K562 (cell line): ENCODE data around the gene SUMF2. TPM values are rescaled to one million over a fixed set of nuclear protein-coding genes. Genes with fewer than 3 reads are reported as not detected.

Experiments used
- CBFB ChIP-seq: sonication (generic); formaldehyde crosslinking; IDR thresholded peaks from 2 replicates; pipeline ENCODE4 v1.4.0; 2020; ENCODE audit warnings: mild to moderate bottlenecking, missing genetic modification reagents
- CCAR2 ChIP-seq: fragments of 200-400 bp; formaldehyde crosslinking; IDR thresholded peaks from 2 replicates; pipeline ENCODE4 v1.6.1; 2017; ENCODE audit warnings: mild to moderate bottlenecking, low read depth, low read length
- ESRRB ChIP-seq: fragments of 250-450 bp; sonication (Bioruptor Pico); IDR thresholded peaks from 2 replicates; pipeline ENCODE4 v1.5.0; 2020; ENCODE audit warnings: mild to moderate bottlenecking, moderate library complexity, borderline replicate concordance
- FUS ChIP-seq: fragments of 200-400 bp; formaldehyde crosslinking; optimal IDR thresholded peaks from 2 replicates; pipeline ENCODE3; 2017; ENCODE audit warnings: low read depth, low read length
- HMG20A ChIP-seq: fragments of 450-650 bp; formaldehyde crosslinking; conservative IDR thresholded peaks from 2 replicates; pipeline ENCODE4 v1.4.0; 2020; ENCODE audit warnings: mild to moderate bottlenecking, mixed read lengths
- LEF1 ChIP-seq: fragments of 450-650 bp; IDR thresholded peaks from 2 replicates; pipeline ENCODE4 v1.6.1; 2016; ENCODE audit warnings: mild to moderate bottlenecking
- NCOA1 ChIP-seq: fragments of 450-650 bp; IDR thresholded peaks from 2 replicates; pipeline ENCODE4 v1.6.1; 2016; ENCODE audit warnings: low read depth
- NFIX ChIP-seq: fragments of 250-450 bp; sonication (Bioruptor Pico); IDR thresholded peaks from 2 replicates; pipeline ENCODE4 v1.4.0; 2020; ENCODE audit warnings: low read depth, mild to moderate bottlenecking, moderate library complexity
- RFX5 ChIP-seq: IDR thresholded peaks from 2 replicates; pipeline ENCODE4 v1.6.1; 2011; ENCODE audit warnings: low read depth, mild to moderate bottlenecking, improper control_type of control experiment, low read length
- SIN3A ChIP-seq, 2 experiments: fragments of 150-350 bp in 1 of 2; IDR thresholded peaks; 2 replicates each; pipeline ENCODE4 v1.6.1; 2011 to 2016; ENCODE audit warnings: borderline replicate concordance in 2 of 2, low read depth in 2 of 2, low read length in 2 of 2, mild to moderate bottlenecking in 2 of 2, moderate library complexity in 2 of 2; ENCODE audit not compliant: control insufficient read depth in 1 of 2
- SMC3 ChIP-seq: conservative IDR thresholded peaks from 2 replicates; pipeline ENCODE4 v1.6.1; 2011; ENCODE audit warnings: low read depth, low read length, improper control_type of control experiment; ENCODE audit not compliant: insufficient read depth
- SRF ChIP-seq, 2 experiments: fragments of 250-450, 450-650 bp in 1 of 2; sonication (Bioruptor Pico) in 1 of 2; sonication (generic) in 1 of 2; formaldehyde crosslinking; IDR thresholded peaks; 2 replicates each; pipeline versions ENCODE4 v1.5.0 to v1.5.1; 2020 to 2022; ENCODE audit warnings: mild to moderate bottlenecking in 1 of 2, missing genetic modification reagents in 1 of 2
- SRSF1 ChIP-seq: fragments of 200-400 bp; formaldehyde crosslinking; IDR thresholded peaks from 2 replicates; pipeline ENCODE4 v1.6.1; 2017; ENCODE audit warnings: mild to moderate bottlenecking, low read depth, low read length, moderate library complexity
- TCF3 ChIP-seq: sonication (generic); formaldehyde crosslinking; IDR thresholded peaks from 2 replicates; pipeline ENCODE4 v1.4.0; 2020; ENCODE audit warnings: mild to moderate bottlenecking, missing genetic modification reagents
- YBX1 ChIP-seq: fragments of 450-650 bp; IDR thresholded peaks from 2 replicates; pipeline ENCODE4 v1.7.1; 2016; ENCODE audit warnings: mild to moderate bottlenecking
- ZNF134 ChIP-seq: fragments of 250-450 bp; sonication (Bioruptor Pico); conservative IDR thresholded peaks from 2 replicates; pipeline ENCODE4 v1.4.0; 2020
- ZNF184 ChIP-seq: sonication (generic); formaldehyde crosslinking; IDR thresholded peaks from 2 replicates; pipeline ENCODE4 v1.5.0; 2020; ENCODE audit warnings: missing genetic modification reagents
- ZNF41 ChIP-seq: fragments of 250-450 bp; sonication (Bioruptor Pico); conservative IDR thresholded peaks from 2 replicates; pipeline ENCODE4 v1.4.0; 2020; ENCODE audit warnings: mild to moderate bottlenecking
- ZNF431 ChIP-seq: sonication (generic); formaldehyde crosslinking; IDR thresholded peaks from 2 replicates; pipeline ENCODE4 v1.8.0; 2022; ENCODE audit warnings: mild to moderate bottlenecking, missing genetic modification reagents
- ZNF561 ChIP-seq: fragments of 450-650 bp; formaldehyde crosslinking; conservative IDR thresholded peaks from 2 replicates; pipeline ENCODE4 v1.4.0; 2020; ENCODE audit warnings: mild to moderate bottlenecking, moderate library complexity
- ZNF583 ChIP-seq: fragments of 250-450 bp; sonication (Bioruptor Pico); IDR thresholded peaks from 2 replicates; pipeline ENCODE4 v1.4.0; 2020
- polyA plus RNA-seq, 8 experiments: library from polyadenylated mRNA; depleted of rRNA in 4 of 8; stranded (reverse) in 5 of 8; unstranded in 3 of 8; fragments of >200 nt; fragmentation: Nextera tagmentation in 2 of 8; fragmentation: Illumina TruSeq in 1 of 8; extraction: Ambion mirVana in 2 of 8; extraction: Trizol in 1 of 8; gene quantifications; 2 replicates each; pipeline versions ENCODE4 v1.2.1 to v1.2.3, GENCODE V29; 2011 to 2014; ENCODE audit warnings: inconsistent platforms in 1 of 8, missing spikeins in 1 of 8
- total RNA-seq, 7 experiments: library from RNA; depleted of rRNA in 6 of 7; stranded (reverse); fragments of >200 nt in 6 of 7; fragmentation: Illumina TruSeq in 2 of 7; extraction: Trizol in 2 of 7; gene quantifications; 2 replicates each; pipeline versions ENCODE4 v1.2.1 to v1.2.3, GENCODE V29; 2011 to 2021; ENCODE audit warnings: low replicate concordance in 1 of 7
- TF ChIP-seq, protein P1 (sequence below): sonication (generic); formaldehyde crosslinking; IDR thresholded peaks from 2 replicates; pipeline ENCODE4 v1.9.0; 2022; ENCODE audit warnings: mild to moderate bottlenecking, missing genetic modification reagents
- TF ChIP-seq, protein P2 (sequence below): fragments of 450-650 bp; IDR thresholded peaks from 2 replicates; pipeline ENCODE4 v1.6.1; 2016; ENCODE audit warnings: missing biosample characterization, missing genetic modification characterization
- TF ChIP-seq, protein P3 (sequence below): sonication (generic); formaldehyde crosslinking; IDR thresholded peaks from 2 replicates; pipeline ENCODE4 v1.8.0; 2022; ENCODE audit warnings: missing genetic modification reagents, mild to moderate bottlenecking, borderline replicate concordance
- TF ChIP-seq, protein P4 (sequence below): fragments of 250-450 bp; sonication (Bioruptor Pico); IDR thresholded peaks from 2 replicates; pipeline ENCODE4 v1.5.0; 2020; ENCODE audit warnings: mild to moderate bottlenecking

Gene SUMF2
- total and polyA plus RNA-seq, 9 of the 15 experiments (the other 6 are each of a cell fraction or from before 2014, with no cell fraction given): 39.0 to 113 (median 67.7) TPM

DNA sequence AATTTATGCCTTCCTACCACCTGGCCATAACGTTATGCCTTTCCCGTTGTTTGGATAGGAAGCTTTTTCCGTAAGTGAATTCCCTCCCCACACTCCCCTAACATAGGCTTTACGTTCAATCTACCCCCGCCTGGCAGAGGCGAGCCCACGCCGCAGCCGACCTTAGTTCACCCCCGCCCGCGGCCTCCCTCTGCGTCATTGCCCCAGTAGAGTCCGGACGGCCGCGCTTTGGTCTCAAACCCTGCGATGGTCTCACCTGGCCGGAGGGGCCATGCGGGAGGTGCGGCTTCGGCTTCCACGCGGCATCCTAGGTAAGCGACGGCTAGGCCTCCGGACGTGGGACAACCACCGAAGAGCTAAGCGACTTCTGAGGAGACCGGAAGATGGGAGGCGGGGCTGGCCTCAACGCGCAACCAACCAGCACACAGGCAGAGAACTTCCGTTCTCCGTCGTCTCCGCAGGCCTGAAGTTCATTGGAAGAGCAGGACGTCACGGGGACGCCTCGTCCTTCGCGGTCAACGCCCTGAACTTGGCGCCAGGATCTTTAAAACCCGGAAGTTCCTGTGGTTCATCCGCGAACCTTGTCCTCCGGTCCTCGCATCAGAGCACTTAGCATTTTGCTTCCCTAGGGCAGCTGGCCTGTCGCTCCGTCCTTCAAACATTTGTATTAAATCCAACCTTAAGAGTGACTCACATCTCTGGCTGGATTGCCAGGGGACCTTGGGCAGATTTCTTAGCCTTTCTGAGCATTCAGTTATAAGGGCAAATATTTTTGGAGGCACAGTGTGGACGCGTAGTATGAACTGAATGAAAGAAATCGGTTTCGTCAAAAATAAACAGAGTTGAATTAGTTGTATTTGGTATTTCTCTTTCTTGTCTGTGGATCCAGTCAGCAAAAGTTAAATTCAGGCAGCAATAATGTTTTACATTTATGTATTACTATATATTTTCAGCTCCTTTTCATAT is 42.3 kb downstream of the SUMF2 start, which contains the start of gene CHCHD2 (continued):
- TF ChIP-seq CCAR2 (no peak), NFIX (CRISPR knock-in tag) (no peak), ZNF561 (CRISPR knock-in tag) (no peak), ZNF583 (CRISPR knock-in tag) (no peak), ZNF431 (CRISPR knock-in tag) (0 out of 2 replicates have a peak, but pooled peaks have one; percentile 55), SIN3A (IDR thresholded peaks at IDR 0.05; ENCODE audit: borderline replicate concordance in 2 of 2, control insufficient read depth in 1 of 2, low read depth in 2 of 2, low read length in 2 of 2) (peak; percentile 44 to 76; a peak in 2 of 4 replicates), FUS (no peak), HMG20A (CRISPR knock-in tag) (no peak), YBX1 (no peak), TCF3 (CRISPR knock-in tag) (peak; percentile 36), RFX5 (no peak), NCOA1 (peak; percentile 94), SRF (CRISPR knock-in tag; IDR thresholded peaks at IDR 0.05) (peak in 1 of 2 experiments; percentile 57; a peak in 1 of 4 replicates), SMC3 (no peak), ZNF41 (no peak), SRSF1 (no peak), CBFB (CRISPR knock-in tag) (peak; percentile 79; the same call in 1 of the 2 replicates), ZNF184 (no peak), ESRRB (CRISPR knock-in tag) (no peak), LEF1 (no peak), ZNF134 (CRISPR knock-in tag) (no peak)
- TF ChIP-seq, protein P1, sequence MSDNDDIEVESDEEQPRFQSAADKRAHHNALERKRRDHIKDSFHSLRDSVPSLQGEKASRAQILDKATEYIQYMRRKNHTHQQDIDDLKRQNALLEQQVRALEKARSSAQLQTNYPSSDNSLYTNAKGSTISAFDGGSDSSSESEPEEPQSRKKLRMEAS (CRISPR knock-in tag): peak; percentile 83
- TF ChIP-seq, protein P2, sequence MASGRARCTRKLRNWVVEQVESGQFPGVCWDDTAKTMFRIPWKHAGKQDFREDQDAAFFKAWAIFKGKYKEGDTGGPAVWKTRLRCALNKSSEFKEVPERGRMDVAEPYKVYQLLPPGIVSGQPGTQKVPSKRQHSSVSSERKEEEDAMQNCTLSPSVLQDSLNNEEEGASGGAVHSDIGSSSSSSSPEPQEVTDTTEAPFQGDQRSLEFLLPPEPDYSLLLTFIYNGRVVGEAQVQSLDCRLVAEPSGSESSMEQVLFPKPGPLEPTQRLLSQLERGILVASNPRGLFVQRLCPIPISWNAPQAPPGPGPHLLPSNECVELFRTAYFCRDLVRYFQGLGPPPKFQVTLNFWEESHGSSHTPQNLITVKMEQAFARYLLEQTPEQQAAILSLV: no peak
- TF ChIP-seq, protein P3, sequence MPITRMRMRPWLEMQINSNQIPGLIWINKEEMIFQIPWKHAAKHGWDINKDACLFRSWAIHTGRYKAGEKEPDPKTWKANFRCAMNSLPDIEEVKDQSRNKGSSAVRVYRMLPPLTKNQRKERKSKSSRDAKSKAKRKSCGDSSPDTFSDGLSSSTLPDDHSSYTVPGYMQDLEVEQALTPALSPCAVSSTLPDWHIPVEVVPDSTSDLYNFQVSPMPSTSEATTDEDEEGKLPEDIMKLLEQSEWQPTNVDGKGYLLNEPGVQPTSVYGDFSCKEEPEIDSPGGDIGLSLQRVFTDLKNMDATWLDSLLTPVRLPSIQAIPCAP: no peak
- TF ChIP-seq, protein P4, sequence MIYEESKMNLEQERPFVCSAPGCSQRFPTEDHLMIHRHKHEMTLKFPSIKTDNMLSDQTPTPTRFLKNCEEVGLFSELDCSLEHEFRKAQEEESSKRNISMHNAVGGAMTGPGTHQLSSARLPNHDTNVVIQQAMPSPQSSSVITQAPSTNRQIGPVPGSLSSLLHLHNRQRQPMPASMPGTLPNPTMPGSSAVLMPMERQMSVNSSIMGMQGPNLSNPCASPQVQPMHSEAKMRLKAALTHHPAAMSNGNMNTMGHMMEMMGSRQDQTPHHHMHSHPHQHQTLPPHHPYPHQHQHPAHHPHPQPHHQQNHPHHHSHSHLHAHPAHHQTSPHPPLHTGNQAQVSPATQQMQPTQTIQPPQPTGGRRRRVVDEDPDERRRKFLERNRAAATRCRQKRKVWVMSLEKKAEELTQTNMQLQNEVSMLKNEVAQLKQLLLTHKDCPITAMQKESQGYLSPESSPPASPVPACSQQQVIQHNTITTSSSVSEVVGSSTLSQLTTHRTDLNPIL: 0 out of 2 replicates have a peak, but pooled peaks have one; percentile 8
